MM.1S (cell line): ENCODE measurements around the gene WFDC8.

ENCODE experiments used
- DNase-seq: peaks from one replicate; pipeline ENCODE4 v3.0.0-alpha.2; 2015
- H2AFZ ChIP-seq: fragments of 300-600 bp; sonication (generic); 2 replicates; pipeline ENCODE4 v1.6.0; 2016; ENCODE audit warnings: antibody characterized with exemption, low read length
- H3F3A ChIP-seq: fragments of 300-600 bp; sonication (generic); 2 replicates; pipeline ENCODE4 v1.6.1; 2016; ENCODE audit warnings: mild to moderate bottlenecking, antibody characterized with exemption, low read length, moderate library complexity, mixed read lengths; ENCODE audit not compliant: insufficient read depth
- H3K27ac ChIP-seq: fragments of 300-600 bp; sonication (generic); 2 replicates; pipeline ENCODE4 v1.5.1; 2016; ENCODE audit warnings: mild to moderate bottlenecking, low read length
- H3K27me3 ChIP-seq: fragments of 300-600 bp; sonication (generic); replicated peaks from 2 replicates; pipeline ENCODE4 v1.6.0; 2016; ENCODE audit warnings: low read length; ENCODE audit not compliant: insufficient read depth
- H3K36me3 ChIP-seq: fragments of 300-600 bp; sonication (generic); replicated peaks from 2 replicates; pipeline ENCODE4 v1.6.1; 2016; ENCODE audit warnings: mild to moderate bottlenecking, low read length, mixed read lengths; ENCODE audit not compliant: insufficient read depth
- H3K4me1 ChIP-seq: fragments of 300-600 bp; sonication (generic); 2 replicates; pipeline ENCODE4 v1.6.1; 2016; ENCODE audit warnings: low read length, mixed read lengths
- H3K4me2 ChIP-seq: fragments of 300-600 bp; sonication (generic); 2 replicates; pipeline ENCODE4 v1.6.0; 2016; ENCODE audit warnings: low read depth, low read length
- H3K4me3 ChIP-seq: fragments of 300-600 bp; sonication (generic); 2 replicates; pipeline ENCODE4 v1.5.1; 2016; ENCODE audit warnings: low read length, mixed read lengths
- H3K79me2 ChIP-seq: fragments of 300-600 bp; sonication (generic); 2 replicates; pipeline ENCODE4 v1.6.1; 2016; ENCODE audit warnings: mixed run types, low read length, mixed read lengths
- H3K9ac ChIP-seq: fragments of 300-600 bp; sonication (generic); 2 replicates; pipeline ENCODE4 v1.6.1; 2016; ENCODE audit warnings: low read length, mixed read lengths
- H3K9me2 ChIP-seq: fragments of 300-600 bp; sonication (generic); replicated peaks from 2 replicates; pipeline ENCODE4 v1.6.1; 2016; ENCODE audit warnings: mild to moderate bottlenecking, low read length, mixed read lengths; ENCODE audit not compliant: insufficient read depth
- H3K9me3 ChIP-seq: fragments of 300-600 bp; sonication (generic); replicated peaks from 2 replicates; pipeline ENCODE4 v1.6.1; 2016; ENCODE audit warnings: mild to moderate bottlenecking, low read length, mixed read lengths; ENCODE audit not compliant: insufficient read depth
- H4K20me1 ChIP-seq: fragments of 300-600 bp; sonication (generic); 2 replicates; pipeline ENCODE4 v1.6.1; 2016; ENCODE audit warnings: mild to moderate bottlenecking, low read length, moderate library complexity, mixed read lengths; ENCODE audit not compliant: insufficient read depth
- CTCF ChIP-seq: fragments of 300-600 bp; sonication (generic); IDR thresholded peaks from 2 replicates; pipeline ENCODE4 v1.5.1; 2016; ENCODE audit warnings: antibody characterized with exemption, low read length, mixed read lengths
- EZH2 ChIP-seq: fragments of 300-600 bp; sonication (generic); optimal IDR thresholded peaks from 2 replicates; pipeline ENCODE3; 2017; ENCODE audit warnings: low read depth, mild to moderate bottlenecking, antibody characterized with exemption, low read length, mixed read lengths
- EZH2phosphoT487 ChIP-seq: fragments of 300-600 bp; sonication (generic); IDR thresholded peaks from 2 replicates; pipeline ENCODE4 v1.6.1; 2018; ENCODE audit warnings: antibody characterized with exemption, low read length

WFDC8 gene

GRCh38 chr20:45509091-45509490 lies 70.0 kb downstream of the WFDC8 start:
- H3K27ac ChIP-seq = no peak overlapping the region
- H3K9ac ChIP-seq = no peak overlapping the region
- no peaks in the 10 kb centered on the region for H3K79me2 ChIP-seq
- TF ChIP-seq CTCF (no peak), EZH2phosphoT487 (no peak), EZH2 (no peak)
- no peak overlapping the region for H2AFZ ChIP-seq
- no peaks in the 10 kb centered on the region for H3K9me3 ChIP-seq
- H3K4me2 ChIP-seq = no peak overlapping the region
- peaks cover 9% of the 10 kb centered on the region; the same call in 1 of the 2 replicates for H3F3A ChIP-seq
- no peaks in the 10 kb centered on the region for H3K9me2 ChIP-seq
- no peaks in the 10 kb centered on the region for H3K27me3 ChIP-seq
- peaks cover 20% of the 10 kb centered on the region for H3K4me1 ChIP-seq
- no peak overlapping the region for H3K4me3 ChIP-seq
- no peaks in the 10 kb centered on the region for H4K20me1 ChIP-seq
- DNase-seq = no peak
- no peaks in the 10 kb centered on the region for H3K36me3 ChIP-seq

GRCh38 chr20:45508068-45508886 lies 70.8 kb downstream of the WFDC8 start:
- no peak overlapping the region for H3K4me2 ChIP-seq
- H3K36me3 ChIP-seq = no peaks in the 10 kb centered on the region
- H3K4me1 ChIP-seq = peaks cover 20% of the 10 kb centered on the region
- no peaks in the 10 kb centered on the region for H3K9me3 ChIP-seq
- DNase-seq = no peak
- no peaks in the 10 kb centered on the region for H3K9me2 ChIP-seq
- H3K9ac ChIP-seq = no peak overlapping the region
- H4K20me1 ChIP-seq = no peaks in the 10 kb centered on the region
- peaks cover 9% of the 10 kb centered on the region; the same call in 1 of the 2 replicates for H3F3A ChIP-seq
- no peaks in the 10 kb centered on the region for H3K27me3 ChIP-seq
- no peak overlapping the region for H3K4me3 ChIP-seq
- TF ChIP-seq EZH2phosphoT487 = no peak
- no peak overlapping the region for H3K27ac ChIP-seq
- H3K79me2 ChIP-seq = no peaks in the 10 kb centered on the region
- no peak overlapping the region for H2AFZ ChIP-seq

GRCh38 chr20:45507011-45507820 lies 71.9 kb downstream of the WFDC8 start:
- Histone ChIP-seq H2AFZ (no peak overlapping the region), H3K9ac (no peak overlapping the region), H3K9me2 (no peaks in the 10 kb centered on the region), H3F3A (peaks cover 9% of the 10 kb centered on the region; the same call in 1 of the 2 replicates), H3K79me2 (no peaks in the 10 kb centered on the region), H3K4me2 (peak overlapping the region; percentile 25; the same call in 1 of the 2 replicates), H3K9me3 (no peaks in the 10 kb centered on the region), H4K20me1 (no peaks in the 10 kb centered on the region), H3K27me3 (no peaks in the 10 kb centered on the region), H3K4me3 (no peak overlapping the region), H3K36me3 (no peaks in the 10 kb centered on the region), H3K27ac (peak overlapping the region; percentile 14; the same call in 1 of the 2 replicates), H3K4me1 (peaks cover 20% of the 10 kb centered on the region)
- TF ChIP-seq EZH2 = no peak
- no peak for TF ChIP-seq CTCF
- TF ChIP-seq EZH2phosphoT487 = no peak
- peak; percentile 45 for DNase-seq
